Gastrocnemius medialis (tissue), 4 donors: ENCODE data around the gene KIRREL2. TPM values are rescaled to one million over a fixed set of nuclear protein-coding genes. Genes with fewer than 3 reads are reported as not detected.

Experiments
- ATAC-seq, 2 donors: fragments of 150-250 bp; one replicate each; pipeline ENCODE4 v1.9.1; 2016
- DNase-seq, 2 donors: peaks; one replicate each; pipeline ENCODE4 v3.0.0-alpha.2; 2019
- H3K27ac ChIP-seq, 4 donors: fragments of 200-600 bp; sonication (generic); 1 replicate in 1 of 4; 2 replicates in 3 of 4; pipeline ENCODE4 v1.5.1; 2016 to 2018; ENCODE audit warnings: mild to moderate bottlenecking in 2 of 4, moderate library complexity in 1 of 4
- H3K27me3 ChIP-seq, 3 donors: fragments of 200-600 bp; sonication (generic) in 2 of 3; 1 replicate in 1 of 3; 2 replicates in 2 of 3; pipeline versions ENCODE4 v1.5.1 to v1.6.0; 2016 to 2019; ENCODE audit warnings: mild to moderate bottlenecking in 1 of 3, moderate library complexity in 1 of 3
- H3K36me3 ChIP-seq, 2 donors: fragments of 200-600 bp; sonication (generic) in 1 of 2; one replicate each; pipeline ENCODE4 v1.5.1; 2017 to 2018
- H3K4me1 ChIP-seq, 2 donors: fragments of 200-600 bp; sonication (generic) in 1 of 2; one replicate each; pipeline ENCODE4 v1.5.1; 2016 to 2017; ENCODE audit warnings: mild to moderate bottlenecking in 2 of 2
- H3K4me3 ChIP-seq, 4 donors: fragments of 200-600 bp; sonication (generic) in 3 of 4; 1 replicate in 1 of 4; 2 replicates in 3 of 4; pipeline ENCODE4 v1.5.1; 2016 to 2019; ENCODE audit warnings: mild to moderate bottlenecking in 2 of 4
- H3K9me3 ChIP-seq, 3 donors: fragments of 200-600 bp; sonication (generic) in 2 of 3; 1 replicate in 1 of 3; 2 replicates in 2 of 3; pipeline ENCODE4 v1.5.1; 2016 to 2019
- POLR2A ChIP-seq, 2 donors: fragments of 450-650 bp; IDR thresholded peaks; one replicate each; pipeline ENCODE4 v1.6.1; 2017; ENCODE audit warnings: antibody characterized with exemption in 2 of 2, mild to moderate bottlenecking in 2 of 2, moderate library complexity in 2 of 2
- in situ Hi-C, 4 donors: fragments of 200-750 bp; cut with MboI; loops; one replicate each; pipeline versions ENCODE4 v1.15.0 to v1.8.0; 2017; ENCODE audit warnings: low sequenced_read_pairs in 4 of 4
- intact Hi-C: fragments of 100-400 bp; cut with DNase I; formaldehyde crosslinking; loops from one replicate; pipeline ENCODE4 v1.15.1; 2023; ENCODE audit warnings: low total_unique reads
- total RNA-seq, 4 donors: library from RNA; depleted of rRNA; stranded (reverse); fragments of >200 nt; gene quantifications; one replicate each; pipeline versions ENCODE4 v1.1.0 to v1.2.3, GENCODE V29; 2016
- TF ChIP-seq, protein P1 (sequence below), 5 experiments: fragments of 450-650 bp in 3 of 5; fragments of 200-600 bp in 2 of 5; sonication (generic) in 2 of 5; IDR thresholded peaks in 4 of 5; conservative IDR thresholded peaks in 1 of 5; 1 replicate in 4 of 5; 2 replicates in 1 of 5; pipeline ENCODE4 v1.5.1; 2016 to 2019; ENCODE audit warnings: antibody characterized with exemption in 5 of 5, mild to moderate bottlenecking in 3 of 5, moderate library complexity in 3 of 5

KIRREL2 gene
- total RNA-seq, 4 donors from 2014 or later = not detected

DNA sequence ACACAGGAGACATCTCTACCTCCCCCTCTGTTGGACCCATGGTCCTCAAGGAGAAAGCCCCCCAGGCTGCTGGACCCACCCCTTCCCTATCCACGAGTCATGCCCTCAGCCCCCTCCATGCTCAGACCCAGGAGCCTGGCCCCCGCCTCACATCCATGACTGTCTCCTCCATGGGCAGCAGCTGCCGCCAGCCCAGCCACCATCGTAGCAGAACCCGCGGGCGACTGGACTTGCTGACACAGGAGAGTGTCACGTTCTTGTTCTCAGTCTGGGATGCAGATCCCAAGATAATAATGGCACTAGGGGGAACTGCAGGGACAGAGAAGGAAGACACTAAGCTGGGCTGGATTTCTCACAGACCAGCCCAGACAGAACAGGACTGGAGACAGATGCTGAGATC is 8.2 kb upstream of the KIRREL2 start:
- Histone ChIP-seq H3K4me1 (peaks cover 0 to 3% of the 10 kb centered on the region in 2 donors), H3K27ac (no peak overlapping the region), H3K9me3 (no peaks in the 10 kb centered on the region), H3K4me3 (no peak overlapping the region), H3K36me3 (no peaks in the 10 kb centered on the region), H3K27me3 (peaks cover 59 to 71% (median 66%) of the 10 kb centered on the region in 3 donors)
- TF ChIP-seq, protein P1, sequence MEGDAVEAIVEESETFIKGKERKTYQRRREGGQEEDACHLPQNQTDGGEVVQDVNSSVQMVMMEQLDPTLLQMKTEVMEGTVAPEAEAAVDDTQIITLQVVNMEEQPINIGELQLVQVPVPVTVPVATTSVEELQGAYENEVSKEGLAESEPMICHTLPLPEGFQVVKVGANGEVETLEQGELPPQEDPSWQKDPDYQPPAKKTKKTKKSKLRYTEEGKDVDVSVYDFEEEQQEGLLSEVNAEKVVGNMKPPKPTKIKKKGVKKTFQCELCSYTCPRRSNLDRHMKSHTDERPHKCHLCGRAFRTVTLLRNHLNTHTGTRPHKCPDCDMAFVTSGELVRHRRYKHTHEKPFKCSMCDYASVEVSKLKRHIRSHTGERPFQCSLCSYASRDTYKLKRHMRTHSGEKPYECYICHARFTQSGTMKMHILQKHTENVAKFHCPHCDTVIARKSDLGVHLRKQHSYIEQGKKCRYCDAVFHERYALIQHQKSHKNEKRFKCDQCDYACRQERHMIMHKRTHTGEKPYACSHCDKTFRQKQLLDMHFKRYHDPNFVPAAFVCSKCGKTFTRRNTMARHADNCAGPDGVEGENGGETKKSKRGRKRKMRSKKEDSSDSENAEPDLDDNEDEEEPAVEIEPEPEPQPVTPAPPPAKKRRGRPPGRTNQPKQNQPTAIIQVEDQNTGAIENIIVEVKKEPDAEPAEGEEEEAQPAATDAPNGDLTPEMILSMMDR (IDR thresholded peaks at IDR 0.05 in 4 of 5, conservative IDR thresholded peaks at IDR 0.05 in 1 of 5) = no peak
- TF ChIP-seq POLR2A (IDR thresholded peaks at IDR 0.05) = no peak
- DNase-seq = no peak
- in situ Hi-C loops (no loop called here), intact Hi-C loops (no loop called here)
- ATAC-seq = no peak

DNA sequence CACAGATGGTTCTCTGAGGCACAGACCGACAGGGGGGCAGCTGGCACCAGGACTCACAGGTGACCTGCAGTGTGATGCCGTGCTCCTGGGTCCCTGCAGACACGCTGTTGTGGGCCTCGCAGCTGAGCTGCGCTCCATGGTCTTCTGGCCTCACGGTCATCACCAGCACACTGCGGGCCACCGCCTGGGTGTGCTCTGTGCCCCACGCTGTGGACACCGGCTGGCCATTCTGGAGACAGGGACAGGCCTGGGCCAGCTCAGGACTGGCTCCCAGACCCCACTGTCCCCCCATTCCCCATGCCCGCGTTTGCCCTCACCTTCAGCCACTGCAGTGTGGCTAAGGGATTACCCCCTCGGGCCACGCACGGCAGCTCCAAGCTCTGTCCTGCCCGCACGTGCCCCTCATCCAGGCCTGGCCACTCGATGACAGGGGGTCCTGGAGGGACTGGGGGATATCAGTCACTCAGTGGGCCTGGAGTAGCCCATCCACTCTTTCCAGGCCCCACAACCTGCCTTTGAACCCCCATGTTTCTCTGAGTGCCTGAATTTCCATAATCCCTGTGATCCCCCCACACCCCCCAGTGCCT is 7.7 kb upstream of the KIRREL2 start:
- peaks cover 54 to 67% (median 64%) of the 10 kb centered on the region in 3 donors for H3K27me3 ChIP-seq
- TF ChIP-seq, protein P1 (IDR thresholded peaks at IDR 0.05 in 4 of 5, conservative IDR thresholded peaks at IDR 0.05 in 1 of 5) = no peak
- TF ChIP-seq POLR2A (IDR thresholded peaks at IDR 0.05) = no peak
- peaks cover 0 to 3% of the 10 kb centered on the region in 2 donors for H3K4me1 ChIP-seq
- H3K9me3 ChIP-seq = no peaks in the 10 kb centered on the region
- DNase-seq = no peak
- H3K36me3 ChIP-seq = no peaks in the 10 kb centered on the region
- ATAC-seq = no peak
- intact Hi-C loops (no loop called here), in situ Hi-C loops (no loop called here)
- no peak overlapping the region for H3K4me3 ChIP-seq
- H3K27ac ChIP-seq = no peak overlapping the region

DNA sequence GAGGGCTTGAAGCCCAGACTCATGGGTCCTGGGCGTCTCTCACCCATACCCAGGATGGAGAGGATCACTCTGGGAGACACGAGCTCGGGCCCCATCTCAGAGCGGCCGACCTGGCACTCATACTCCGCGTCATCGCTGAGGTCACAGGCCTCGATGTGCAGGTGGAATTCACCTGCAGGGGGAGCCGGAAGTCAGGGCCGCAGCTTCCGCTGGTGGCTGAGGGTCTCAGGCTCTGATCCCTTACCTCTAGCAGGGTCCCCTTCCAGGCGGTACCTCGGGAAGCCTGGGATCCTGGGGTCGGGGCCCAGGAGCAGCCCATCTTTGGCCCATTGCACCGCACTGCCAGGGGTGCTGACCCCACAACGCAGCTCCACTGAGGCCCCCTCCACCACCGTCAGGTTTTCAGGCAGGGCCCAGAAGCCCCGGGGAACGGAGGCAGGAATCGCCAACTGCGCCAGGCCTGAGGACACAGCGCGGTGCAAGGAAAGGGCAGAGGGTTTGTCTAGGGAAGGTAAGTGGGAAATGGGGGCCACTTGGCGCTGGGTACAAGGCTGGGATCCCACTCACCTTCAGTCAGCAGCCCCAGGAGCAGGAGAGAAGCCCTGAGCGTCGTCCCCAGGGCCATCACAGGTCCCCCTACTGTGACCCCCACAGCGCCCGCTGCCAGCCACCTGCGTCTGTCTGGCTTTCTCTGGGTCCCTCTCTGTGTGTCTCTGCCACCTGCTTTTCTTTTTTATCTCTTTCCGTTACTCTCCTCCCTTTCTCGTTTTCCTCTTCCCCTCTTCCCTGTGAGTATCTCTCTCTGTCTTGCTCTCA is 5.3 kb upstream of the KIRREL2 start:
- H3K4me1 ChIP-seq = no peaks in the 10 kb centered on the region
- H3K27ac ChIP-seq = no peak overlapping the region
- no peaks in the 10 kb centered on the region for H3K9me3 ChIP-seq
- H3K36me3 ChIP-seq = no peaks in the 10 kb centered on the region
- in situ Hi-C loops = no loop called here
- H3K4me3 ChIP-seq = no peak overlapping the region
- no peak for ATAC-seq
- intact Hi-C loops = no loop called here
- peaks cover 49 to 65% (median 63%) of the 10 kb centered on the region in 3 donors for H3K27me3 ChIP-seq
- no peak for DNase-seq
- TF ChIP-seq, protein P1 (IDR thresholded peaks at IDR 0.05 in 4 of 5, conservative IDR thresholded peaks at IDR 0.05 in 1 of 5) = no peak
- TF ChIP-seq POLR2A (IDR thresholded peaks at IDR 0.05) = no peak

DNA sequence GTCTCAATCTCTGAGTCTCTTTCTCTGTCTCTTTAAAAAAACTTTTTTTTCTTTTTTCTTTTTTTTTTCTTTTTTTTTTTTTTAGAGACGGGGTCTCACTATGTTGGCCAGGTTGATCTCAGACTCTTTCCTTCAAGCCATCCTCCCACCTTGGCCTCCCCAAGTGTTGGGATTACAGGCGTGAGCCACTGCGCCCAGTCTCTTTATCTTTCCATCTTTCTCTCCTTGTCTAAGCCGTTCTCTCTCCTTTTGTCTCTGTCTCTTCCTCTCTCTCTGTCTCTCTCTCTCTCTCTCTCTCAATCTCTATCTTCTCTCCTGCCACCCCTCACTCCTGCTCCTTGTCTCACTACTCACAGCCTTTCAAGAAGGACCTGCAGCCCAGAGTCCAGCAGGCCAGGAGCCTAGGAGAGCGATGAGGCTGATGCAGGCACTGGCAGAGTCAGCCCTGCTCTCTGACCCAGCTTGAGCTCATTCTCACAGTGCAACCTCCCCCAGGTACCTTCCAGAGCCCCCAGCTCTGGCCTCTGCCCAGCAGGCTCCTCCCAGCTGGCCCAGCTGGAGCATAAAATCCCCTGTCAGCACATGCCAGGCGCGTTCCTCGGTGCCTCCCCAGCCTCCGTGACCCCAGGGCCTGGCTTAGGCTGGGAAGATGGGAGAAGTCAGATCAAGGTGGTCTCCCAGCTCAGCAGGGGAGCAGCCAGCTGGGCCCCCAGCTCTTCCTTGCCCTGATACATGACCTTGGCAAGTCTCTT is 4.5 kb upstream of the KIRREL2 start, which contains the start of gene NPHS1:
TSS of gene NPHS1 (minus strand) at position 476 of the 752 bp plus-strand sequence. CDS start 667 bp downstream, outside the sequence.
- no peak for ATAC-seq
- no peaks in the 10 kb centered on the region for H3K36me3 ChIP-seq
- intact Hi-C loops = no loop called here
- no peak within 1 kb of the TSS for H3K4me3 ChIP-seq
- H3K9me3 ChIP-seq = no peaks in the 10 kb centered on the region
- no peak for DNase-seq
- in situ Hi-C loops = no loop called here
- peaks cover 0 to 3% of the 10 kb centered on the region in 2 donors for H3K4me1 ChIP-seq
- H3K27me3 ChIP-seq = peaks cover 56 to 66% (median 65%) of the 10 kb centered on the region in 3 donors
- TF ChIP-seq, protein P1 (IDR thresholded peaks at IDR 0.05 in 4 of 5, conservative IDR thresholded peaks at IDR 0.05 in 1 of 5) = no peak
- no peak for TF ChIP-seq POLR2A (IDR thresholded peaks at IDR 0.05)
- H3K27ac ChIP-seq = no peak within 1 kb of the TSS
